Measurements from ENCODE around the gene RCAN1.
"Not testable (repeated sequence)": the region's sequence is repeated elsewhere in the genome, so short reads cannot be mapped to it uniquely, and the experiment has no call there.

The RCAN1 gene

DNA sequence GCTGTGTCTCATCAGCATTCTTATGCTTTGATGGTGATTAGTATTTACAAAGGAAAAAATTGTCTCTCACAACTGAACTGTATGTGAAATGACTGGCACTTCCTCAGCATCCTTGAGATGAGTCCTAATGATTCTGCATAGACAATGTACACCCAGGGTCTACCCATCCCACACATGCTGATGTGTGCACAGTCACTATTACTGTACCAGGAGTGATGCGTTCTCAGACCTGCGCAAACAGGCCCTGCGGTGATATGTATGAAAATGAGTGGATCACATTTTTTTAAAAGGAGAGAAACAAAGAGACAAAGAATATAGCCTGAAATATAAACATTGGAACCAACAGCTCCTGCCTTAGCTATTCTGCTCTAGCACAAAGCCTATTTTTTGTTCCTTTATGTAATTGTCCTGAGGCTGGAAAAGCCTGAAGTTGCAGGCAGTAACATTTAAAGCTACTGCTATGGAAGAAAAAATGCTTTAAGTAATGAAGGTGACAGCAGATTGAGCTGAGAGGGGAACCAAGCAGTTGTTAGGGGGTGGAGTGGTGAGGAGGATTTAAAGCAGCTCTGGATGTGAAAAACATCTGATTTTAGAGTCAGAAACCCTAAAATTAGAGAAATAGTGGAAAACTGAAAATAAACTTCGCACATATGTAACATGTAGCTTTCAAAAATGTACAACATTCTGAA lies 5.5 kb downstream of the RCAN1 start:
- Mint-ChIP-seq H3K27me3 (ENCODE audit: low read depth) (peaks cover 26% of the 10 kb centered on the region), H3K4me1 (peaks cover 10% of the 10 kb centered on the region), H3K36me3 (ENCODE audit: low read depth) (no peaks in the 10 kb centered on the region)

DNA sequence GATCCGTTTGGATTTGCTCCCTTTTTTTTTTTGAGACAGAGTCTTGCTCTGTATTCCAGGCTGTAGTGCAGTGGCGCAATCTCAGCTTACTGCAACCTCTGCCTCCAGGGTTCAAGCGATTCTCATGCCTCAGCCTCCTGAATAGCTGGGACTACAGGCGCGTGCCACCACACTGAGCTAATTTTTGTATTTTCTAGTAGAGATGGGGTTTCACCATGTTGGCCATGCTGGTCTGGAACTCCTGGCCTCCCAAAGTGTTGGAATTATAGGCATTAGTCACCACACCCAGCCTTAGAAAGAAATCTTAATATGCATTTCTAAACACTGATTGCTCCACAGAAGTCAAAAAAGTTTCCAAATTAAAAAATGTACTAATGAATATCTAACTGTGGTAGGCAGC lies 7.5 kb downstream of the RCAN1 start:
- H3K36me3 Mint-ChIP-seq (ENCODE audit: low read depth); H3K4me3 Mint-ChIP-seq; H3K9me3 Mint-ChIP-seq; H3K27ac Mint-ChIP-seq; H3K4me1 Mint-ChIP-seq: not testable (repeated sequence)
- peaks cover 20% of the 10 kb centered on the region for H3K27me3 Mint-ChIP-seq (ENCODE audit: low read depth)

More for the DNA sequence above, 5.5 kb downstream of the RCAN1 start:
- Mint-ChIP-seq H3K4me3 (no peak overlapping the region), H3K9me3 (no peaks in the 10 kb centered on the region), H3K27ac (no peak overlapping the region)
- TF ChIP-seq, protein P1, sequence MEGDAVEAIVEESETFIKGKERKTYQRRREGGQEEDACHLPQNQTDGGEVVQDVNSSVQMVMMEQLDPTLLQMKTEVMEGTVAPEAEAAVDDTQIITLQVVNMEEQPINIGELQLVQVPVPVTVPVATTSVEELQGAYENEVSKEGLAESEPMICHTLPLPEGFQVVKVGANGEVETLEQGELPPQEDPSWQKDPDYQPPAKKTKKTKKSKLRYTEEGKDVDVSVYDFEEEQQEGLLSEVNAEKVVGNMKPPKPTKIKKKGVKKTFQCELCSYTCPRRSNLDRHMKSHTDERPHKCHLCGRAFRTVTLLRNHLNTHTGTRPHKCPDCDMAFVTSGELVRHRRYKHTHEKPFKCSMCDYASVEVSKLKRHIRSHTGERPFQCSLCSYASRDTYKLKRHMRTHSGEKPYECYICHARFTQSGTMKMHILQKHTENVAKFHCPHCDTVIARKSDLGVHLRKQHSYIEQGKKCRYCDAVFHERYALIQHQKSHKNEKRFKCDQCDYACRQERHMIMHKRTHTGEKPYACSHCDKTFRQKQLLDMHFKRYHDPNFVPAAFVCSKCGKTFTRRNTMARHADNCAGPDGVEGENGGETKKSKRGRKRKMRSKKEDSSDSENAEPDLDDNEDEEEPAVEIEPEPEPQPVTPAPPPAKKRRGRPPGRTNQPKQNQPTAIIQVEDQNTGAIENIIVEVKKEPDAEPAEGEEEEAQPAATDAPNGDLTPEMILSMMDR (IDR thresholded peaks at IDR 0.05; ENCODE audit: unreplicated experiment in 3 of 3) = no peak

DNA sequence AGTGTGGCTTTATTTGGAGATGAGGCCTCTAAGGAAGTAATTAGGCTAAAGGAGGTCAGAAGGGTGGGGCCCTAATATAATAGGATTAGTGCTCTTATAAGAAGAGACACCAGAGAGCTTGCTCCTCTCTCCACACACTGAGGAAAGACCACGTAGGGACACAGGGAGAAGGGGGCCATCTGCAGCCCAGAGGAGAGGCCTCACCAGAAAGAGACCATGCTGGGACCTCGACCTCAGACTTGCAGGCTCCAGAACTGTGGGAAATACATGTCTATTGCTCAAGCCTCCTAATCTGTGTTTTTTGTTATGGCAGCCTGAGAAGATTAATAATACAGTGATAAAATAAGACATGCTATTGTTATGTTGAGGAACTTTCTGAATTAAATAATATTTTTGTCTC lies 8.3 kb downstream of the RCAN1 start:
- TF ChIP-seq, protein P1 (IDR thresholded peaks at IDR 0.05; ENCODE audit: unreplicated experiment in 3 of 3) = no peak
- H3K9me3 Mint-ChIP-seq = no peaks in the 10 kb centered on the region
- H3K4me3 Mint-ChIP-seq = no peak overlapping the region
- peaks cover 4% of the 10 kb centered on the region for H3K4me1 Mint-ChIP-seq
- H3K27ac Mint-ChIP-seq = no peak overlapping the region
- no peaks in the 10 kb centered on the region for H3K36me3 Mint-ChIP-seq (ENCODE audit: low read depth)
- H3K27me3 Mint-ChIP-seq (ENCODE audit: low read depth) = peaks cover 18% of the 10 kb centered on the region

DNA sequence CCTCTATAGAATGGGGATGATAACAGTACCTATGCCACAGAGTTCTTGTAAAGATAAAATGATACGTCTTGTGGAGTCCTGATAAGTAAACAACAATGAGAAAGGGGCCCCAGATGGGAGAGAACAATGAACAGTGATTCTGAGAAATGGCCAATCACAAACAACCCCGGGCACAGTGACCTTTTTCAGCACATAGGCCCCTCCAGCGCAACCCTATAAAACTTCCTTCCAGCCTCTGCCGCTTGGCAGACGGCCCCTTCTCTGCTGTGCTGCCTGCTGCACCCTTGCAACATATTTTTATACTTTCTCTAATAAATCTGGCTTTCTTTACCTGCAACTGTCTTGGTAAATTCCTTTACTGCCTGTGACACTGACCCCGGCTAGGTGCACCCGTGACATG lies 8.9 kb downstream of the RCAN1 start:
- TF ChIP-seq, protein P1 (IDR thresholded peaks at IDR 0.05; ENCODE audit: unreplicated experiment in 3 of 3) = no peak
- no peaks in the 10 kb centered on the region for H3K9me3 Mint-ChIP-seq
- H3K4me3 Mint-ChIP-seq = no peak overlapping the region
- H3K27me3 Mint-ChIP-seq (ENCODE audit: low read depth) = peaks cover 14% of the 10 kb centered on the region
- H3K27ac Mint-ChIP-seq = no peak overlapping the region
- no peaks in the 10 kb centered on the region for H3K36me3 Mint-ChIP-seq (ENCODE audit: low read depth)
- peaks cover 4% of the 10 kb centered on the region for H3K4me1 Mint-ChIP-seq

DNA sequence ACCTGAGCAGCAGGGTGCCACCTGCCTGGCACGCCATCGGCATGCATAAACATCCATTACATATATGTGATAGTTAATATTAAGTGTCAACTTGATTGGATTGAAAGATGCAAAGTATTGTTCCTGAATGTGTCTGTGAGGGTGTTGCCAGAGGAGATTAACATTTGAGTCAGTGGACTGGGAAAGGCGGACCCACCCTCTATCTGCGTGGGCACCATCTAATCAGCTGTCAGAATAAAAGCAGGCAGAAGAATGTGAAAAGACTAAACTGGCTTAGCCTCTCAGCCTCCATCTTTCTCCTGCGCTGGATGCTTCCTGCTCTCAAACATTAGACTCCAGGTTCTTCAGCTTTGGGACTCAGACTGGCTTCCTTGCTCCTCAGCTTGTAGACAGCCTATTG lies 10.0 kb downstream of the RCAN1 start:
- not testable (repeated sequence) for H3K36me3 Mint-ChIP-seq (ENCODE audit: low read depth)

DNA sequence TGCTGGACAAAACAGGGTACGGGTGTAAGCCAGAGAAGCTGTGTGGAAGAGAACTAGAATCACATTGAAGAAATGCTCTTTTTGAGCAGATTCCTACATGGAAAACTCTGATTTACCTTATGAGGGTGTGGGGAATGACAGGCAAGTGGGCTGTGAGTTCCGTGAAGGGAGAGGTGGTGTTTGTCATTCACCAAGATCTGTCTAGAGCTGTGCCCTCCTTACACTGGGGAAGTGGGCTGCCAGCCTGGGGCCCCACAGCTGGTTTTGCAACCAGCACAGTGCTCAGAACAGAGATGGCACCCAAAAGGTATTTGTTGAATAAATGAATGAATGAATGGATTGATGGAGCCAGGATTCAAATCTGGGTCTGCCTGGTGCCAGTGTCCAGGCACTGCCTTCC lies 10.4 kb downstream of the RCAN1 start:
- Mint-ChIP-seq H3K9me3 (no peaks in the 10 kb centered on the region), H3K36me3 (ENCODE audit: low read depth) (no peaks in the 10 kb centered on the region), H3K27ac (no peak overlapping the region), H3K4me3 (no peak overlapping the region), H3K27me3 (ENCODE audit: low read depth) (peaks cover 20% of the 10 kb centered on the region), H3K4me1 (peaks cover 4% of the 10 kb centered on the region)
- TF ChIP-seq, protein P1 (IDR thresholded peaks at IDR 0.05; ENCODE audit: unreplicated experiment in 3 of 3) = no peak

More for the DNA sequence above, 10.0 kb downstream of the RCAN1 start:
- H3K4me3 Mint-ChIP-seq, H3K4me1 Mint-ChIP-seq, H3K9me3 Mint-ChIP-seq, H3K27ac Mint-ChIP-seq: not testable (repeated sequence)
- peaks cover 19% of the 10 kb centered on the region for H3K27me3 Mint-ChIP-seq (ENCODE audit: low read depth)

DNA sequence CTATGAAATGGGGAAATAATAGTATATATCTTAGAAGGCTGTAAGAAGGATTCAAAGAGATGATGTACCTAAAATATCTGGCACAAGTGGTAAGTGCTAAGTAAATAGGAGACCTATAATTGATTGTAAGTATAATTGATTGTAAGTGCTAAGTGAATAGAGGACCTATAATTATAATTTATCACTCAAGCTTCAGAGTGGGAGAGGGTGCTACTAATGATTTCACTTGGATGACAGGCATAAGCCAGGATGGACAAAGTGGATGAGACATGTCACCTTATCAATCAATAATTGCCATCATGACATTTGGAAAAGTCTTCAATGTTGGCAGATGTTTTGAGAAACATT lies 11.2 kb downstream of the RCAN1 start:
- Mint-ChIP-seq H3K9me3 (no peaks in the 10 kb centered on the region), H3K27me3 (ENCODE audit: low read depth) (peaks cover 20% of the 10 kb centered on the region), H3K4me3 (no peak overlapping the region), H3K4me1 (peaks cover 4% of the 10 kb centered on the region), H3K27ac (no peak overlapping the region), H3K36me3 (ENCODE audit: low read depth) (no peaks in the 10 kb centered on the region)
- TF ChIP-seq, protein P1 (IDR thresholded peaks at IDR 0.05; ENCODE audit: unreplicated experiment in 3 of 3) = no peak

All from nephron (organoid).